NCI-H1694 (cell line): ENCODE results near the gene SARNP.

Experiments
- DNase-seq: peaks from one replicate; lab custom pipeline; 2025; lab: John Stamatoyannopoulos, UW

The SARNP gene

GRCh38 chr12:55742719-55743405, 74.7 kb downstream of the SARNP start, which contains the start of gene GDF11:
TSS of gene GDF11 (plus strand) at chr12:55743122. CDS start at chr12:55743317, 195 bp downstream.
- DNase-seq, result peak; percentile 44

GRCh38 chr12:55741931-55742680, 75.4 kb downstream of the SARNP start:
- no peak for DNase-seq

- no peak for DNase-seq
Observed at GRCh38 chr12:55739025-55739378, 78.5 kb downstream of the SARNP start.

GRCh38 chr12:55738123-55739024, 79.2 kb downstream of the SARNP start:
- DNase-seq, result peak; percentile 90

- DNase-seq, result no peak
Observed at GRCh38 chr12:55737581-55738122, 79.9 kb downstream of the SARNP start.

GRCh38 chr12:55736780-55737580, 80.5 kb downstream of the SARNP start:
- peak; percentile 80 for DNase-seq

GRCh38 chr12:55736076-55736475, 81.4 kb downstream of the SARNP start:
- no peak for DNase-seq

GRCh38 chr12:55734595-55734994, 82.9 kb downstream of the SARNP start:
- no peak for DNase-seq

- DNase-seq, result no peak
Observed at GRCh38 chr12:55733858-55734257, 83.7 kb downstream of the SARNP start.

- no peak for DNase-seq
Observed at GRCh38 chr12:55733021-55733555, 84.4 kb downstream of the SARNP start.

GRCh38 chr12:55732288-55732687, 85.2 kb downstream of the SARNP start:
- no peak for DNase-seq

- no peak for DNase-seq
Observed at GRCh38 chr12:55729819-55730818, 87.4 kb downstream of the SARNP start.

GRCh38 chr12:55728939-55729818, 88.3 kb downstream of the SARNP start, which contains the start of gene CD63:
TSS of gene CD63 (minus strand) at chr12:55729009. CDS start at chr12:55728341, 668 bp downstream.
- peak; percentile 83 for DNase-seq

- no peak for DNase-seq
Observed at GRCh38 chr12:55728186-55728938, 89.2 kb downstream of the SARNP start.

- DNase-seq, result no peak
Observed at GRCh38 chr12:55727643-55728185, 89.8 kb downstream of the SARNP start.

GRCh38 chr12:55726971-55727370, 90.6 kb downstream of the SARNP start:
- DNase-seq, result no peak

- DNase-seq, result no peak
Observed at GRCh38 chr12:55725556-55725955, 92.0 kb downstream of the SARNP start.

- DNase-seq, result no peak
Observed at GRCh38 chr12:55724940-55725309, 92.6 kb downstream of the SARNP start.
